Lung (tissue), 12 donors: ENCODE measurements around the gene HACE1. TPM values are rescaled to one million over a fixed set of nuclear protein-coding genes. Genes with fewer than 3 reads are reported as not detected.

ENCODE experiments used
- ATAC-seq: fragments of 200-7000 bp; cut with Tn5 transposase; one replicate; pipeline ENCODE4 v1.9.1; 2020; ENCODE audit warnings: moderate number of reproducible peaks; ENCODE audit not compliant: insufficient read depth, low FRiP score
- DNase-seq, 3 donors: peaks; one replicate each; pipeline ENCODE4 v3.0.0-alpha.2; 2013 to 2017
- H3K27ac ChIP-seq, 2 donors: one replicate each; pipeline ENCODE4 v1.5.1; 2013; ENCODE audit warnings: mild to moderate bottlenecking in 2 of 2, moderate library complexity in 2 of 2, control low read depth in 1 of 2, inconsistent platforms in 1 of 2, low read depth in 1 of 2, low read length in 1 of 2
- H3K27me3 ChIP-seq, 3 donors: one replicate each; pipeline ENCODE4 v1.5.1; 2013; ENCODE audit warnings: low read length in 2 of 3; ENCODE audit not compliant: control insufficient read depth in 3 of 3, insufficient read depth in 3 of 3
- H3K36me3 ChIP-seq, 4 donors: one replicate each; pipeline ENCODE4 v1.5.1; 2013; ENCODE audit warnings: low read length in 4 of 4, mild to moderate bottlenecking in 1 of 4, moderate library complexity in 1 of 4; ENCODE audit not compliant: control insufficient read depth in 4 of 4, insufficient read depth in 4 of 4
- H3K4me1 ChIP-seq, 5 donors: one replicate each; pipeline ENCODE4 v1.5.1; 2013; ENCODE audit warnings: low read length in 5 of 5, mild to moderate bottlenecking in 2 of 5, moderate library complexity in 1 of 5; ENCODE audit not compliant: control insufficient read depth in 5 of 5, insufficient read depth in 5 of 5
- H3K4me3 ChIP-seq: one replicate; pipeline ENCODE4 v1.5.1; 2013; ENCODE audit warnings: mild to moderate bottlenecking, control low read depth, moderate library complexity
- H3K9ac ChIP-seq, 2 donors: one replicate each; pipeline ENCODE4 v1.5.1; 2013; ENCODE audit warnings: low read length in 2 of 2, control low read depth in 1 of 2; ENCODE audit not compliant: insufficient read depth in 1 of 2
- H3K9me3 ChIP-seq, 4 donors: one replicate each; pipeline ENCODE4 v1.5.1; 2013; ENCODE audit warnings: low read length in 3 of 4, mild to moderate bottlenecking in 1 of 4, moderate library complexity in 1 of 4; ENCODE audit not compliant: control insufficient read depth in 4 of 4, insufficient read depth in 3 of 4
- CTCF ChIP-seq: IDR thresholded peaks from 2 replicates; pipeline ENCODE4 v1.5.1; 2012; ENCODE audit warnings: mild to moderate bottlenecking; ENCODE audit errors: control extremely low read depth, extremely low read depth
- WGBS, 2 donors: extraction: QIAGEN DNeasy Blood & Tissue Kit; methylation state at CpG; one replicate each; pipeline ENCODE4 v1.1.7; 2013; 5-methylcytosine and 5-hydroxymethylcytosine counted together
- polyA plus RNA-seq, 2 donors: library from polyadenylated mRNA; stranded (reverse); fragments of 200-250 nt; gene quantifications; one replicate each; pipeline ENCODE4 v1.2.1, GENCODE V29; 2013
- total RNA-seq, 2 donors: library from RNA; depleted of rRNA in 1 of 2; stranded (reverse); fragments of >200 nt in 1 of 2; gene quantifications; one replicate each; pipeline ENCODE4 v1.2.1, GENCODE V29; 2014 to 2021
- donor health status: control.
- donor health status: control.
- donor health status: Bipolar disorder and iron deficiency.
- donor health status: healthy.
- donor health status: DM: yes; HTN: yes; CAD: no.

HACE1 gene
- total and polyA plus RNA-seq, 4 donors = 4.6 to 38.0 (median 9.4) TPM

DNA sequence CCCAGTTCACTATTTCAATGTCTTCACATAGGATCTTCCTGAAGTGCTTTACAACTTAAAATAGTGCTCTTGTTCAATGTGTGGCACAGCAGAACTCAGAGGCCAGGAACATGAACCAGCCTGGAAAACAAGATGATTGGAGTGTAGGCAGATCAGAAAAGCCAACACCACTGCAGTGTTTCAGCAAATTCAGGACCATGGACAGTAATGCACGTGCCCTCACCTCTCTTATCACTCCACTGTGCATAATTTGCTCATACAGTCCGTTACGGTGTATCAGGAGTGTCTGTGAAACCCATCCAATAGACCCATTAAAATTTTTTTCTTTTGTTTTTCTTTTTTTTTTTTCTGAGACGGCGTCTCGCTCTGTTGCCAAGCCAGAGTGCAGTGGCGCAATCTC, 27.6 kb upstream of the HACE1 start:
- ATAC-seq (no peak), DNase-seq (peak; percentile 46 to 83 (median 58))
- no peak overlapping the region for H3K27ac ChIP-seq
- no peaks in the 10 kb centered on the region for H3K4me1 ChIP-seq
- H3K9ac ChIP-seq = no peak overlapping the region
- no peak overlapping the region for H3K4me3 ChIP-seq
- peaks cover 0 to 5% (median 2%) of the 10 kb centered on the region in 4 donors for H3K9me3 ChIP-seq
- 65 to 75% methylated on average over 7 of the region's 7 CpGs for WGBS, 2 donors
- H3K27me3 ChIP-seq = no peaks in the 10 kb centered on the region
- no peak for TF ChIP-seq CTCF
- no peaks in the 10 kb centered on the region for H3K36me3 ChIP-seq

DNA sequence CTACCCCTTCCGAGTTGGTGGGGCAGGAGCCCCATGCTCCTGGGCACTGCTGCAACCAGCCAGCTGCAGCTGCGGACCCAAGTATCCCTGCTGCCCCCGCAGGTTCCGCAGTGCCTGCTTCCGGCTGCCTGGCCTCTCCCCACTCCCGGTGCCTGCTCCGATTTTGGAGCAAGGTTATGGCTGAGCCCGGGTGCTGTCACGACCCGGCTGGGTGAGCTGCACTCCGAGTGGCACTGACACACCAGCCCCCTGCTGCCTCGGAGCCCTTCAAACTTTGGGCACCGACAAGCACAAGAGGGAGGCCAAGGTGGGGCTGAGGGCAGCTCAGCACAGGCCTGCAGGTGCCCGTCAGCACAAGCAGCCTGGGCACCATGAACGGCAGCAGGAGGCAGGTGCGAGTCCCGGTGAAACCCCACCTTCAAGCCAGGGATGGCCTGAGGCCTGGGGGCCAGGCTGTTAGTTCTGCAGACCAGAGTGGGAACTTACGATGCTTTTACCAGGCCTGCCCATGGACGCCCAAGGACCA, 25.9 kb upstream of the HACE1 start:
- ATAC-seq (no peak), DNase-seq (no peak)
- TF ChIP-seq CTCF = no peak
- Histone ChIP-seq H3K4me3 (no peak overlapping the region), H3K27me3 (no peaks in the 10 kb centered on the region), H3K4me1 (no peaks in the 10 kb centered on the region), H3K9me3 (peaks cover 0 to 5% (median 2%) of the 10 kb centered on the region in 4 donors), H3K36me3 (no peaks in the 10 kb centered on the region), H3K9ac (no peak overlapping the region), H3K27ac (no peak overlapping the region)
- 71 to 73% methylated on average over 19 of the region's 19 CpGs for WGBS, 2 donors

GRCh38 chr6:104884867-104885517, 25.3 kb upstream of the HACE1 start:
- no peak overlapping the region for H3K9ac ChIP-seq
- ATAC-seq (no peak), DNase-seq (no peak)
- H3K4me3 ChIP-seq = no peak overlapping the region
- H3K36me3 ChIP-seq = no peaks in the 10 kb centered on the region
- no peak overlapping the region for H3K27ac ChIP-seq
- WGBS, 2 donors = 59 to 66% methylated on average over 12 of the region's 12 CpGs
- H3K27me3 ChIP-seq = no peaks in the 10 kb centered on the region
- H3K4me1 ChIP-seq = no peaks in the 10 kb centered on the region
- peaks cover 0 to 5% (median 2%) of the 10 kb centered on the region in 4 donors for H3K9me3 ChIP-seq
- no peak for TF ChIP-seq CTCF
